HUES48 (cell line): Measurements from ENCODE around the gene RASA3.
"Not testable (repeated sequence)": the region's sequence is repeated elsewhere in the genome, so short reads cannot be mapped to it uniquely, and the experiment has no call there.

ENCODE experiments used
- H3K27ac ChIP-seq: one replicate; pipeline ENCODE4 v1.7.0; 2013; ENCODE audit warnings: low read depth, low read length, inconsistent platforms
- H3K27me3 ChIP-seq: 2 replicates; pipeline ENCODE4 v1.6.1; 2013; ENCODE audit warnings: mild to moderate bottlenecking, low read length; ENCODE audit not compliant: control insufficient read depth, insufficient read depth
- H3K36me3 ChIP-seq: 2 replicates; pipeline ENCODE4 v1.6.1; 2013; ENCODE audit warnings: low read length; ENCODE audit not compliant: control insufficient read depth, insufficient read depth
- H3K4me1 ChIP-seq: 2 replicates; pipeline ENCODE4 v1.6.1; 2013; ENCODE audit warnings: mild to moderate bottlenecking, low read length; ENCODE audit not compliant: control insufficient read depth, insufficient read depth
- H3K4me3 ChIP-seq: 2 replicates; pipeline ENCODE4 v1.5.1; 2013; ENCODE audit warnings: mild to moderate bottlenecking, low read depth, low read length
- H3K9ac ChIP-seq: 2 replicates; pipeline ENCODE4 v1.6.1; 2013; ENCODE audit warnings: mild to moderate bottlenecking, low read depth, low read length, moderate library complexity
- H3K9me3 ChIP-seq: 2 replicates; pipeline ENCODE4 v1.6.1; 2013; ENCODE audit warnings: low read length; ENCODE audit not compliant: control insufficient read depth, insufficient read depth

Gene RASA3

GRCh38 chr13:114140906-114141250 lies 8.5 kb upstream of the RASA3 start:
- Histone ChIP-seq H3K9me3 (no peaks in the 10 kb centered on the region), H3K4me1 (no peaks in the 10 kb centered on the region), H3K9ac (no peak overlapping the region), H3K4me3 (no peak overlapping the region), H3K36me3 (no peaks in the 10 kb centered on the region), H3K27me3 (no peaks in the 10 kb centered on the region), H3K27ac (no peak overlapping the region)

GRCh38 chr13:114140131-114140905 lies 7.9 kb upstream of the RASA3 start:
- Histone ChIP-seq H3K9me3 (no peaks in the 10 kb centered on the region), H3K9ac (no peak overlapping the region), H3K36me3 (no peaks in the 10 kb centered on the region), H3K4me3 (no peak overlapping the region), H3K27me3 (no peaks in the 10 kb centered on the region), H3K4me1 (no peaks in the 10 kb centered on the region), H3K27ac (no peak overlapping the region)

- peaks cover 3% of the 10 kb centered on the region; the same call in 1 of the 2 replicates for H3K4me1 ChIP-seq
- no peaks in the 10 kb centered on the region for H3K9me3 ChIP-seq
- no peak overlapping the region for H3K27ac ChIP-seq
- no peaks in the 10 kb centered on the region for H3K36me3 ChIP-seq
- peaks cover 3% of the 10 kb centered on the region; the same call in 1 of the 2 replicates for H3K27me3 ChIP-seq
- no peak overlapping the region for H3K9ac ChIP-seq
- H3K4me3 ChIP-seq, result no peak overlapping the region
Observed at GRCh38 chr13:114136576-114136975, 4.2 kb upstream of the RASA3 start.

GRCh38 chr13:114135731-114136171 lies 3.3 kb upstream of the RASA3 start:
- H3K4me3 ChIP-seq, result no peak overlapping the region
- H3K4me1 ChIP-seq, result peaks cover 6% of the 10 kb centered on the region
- no peaks in the 10 kb centered on the region for H3K9me3 ChIP-seq
- peaks cover 11% of the 10 kb centered on the region for H3K27me3 ChIP-seq
- no peak overlapping the region for H3K9ac ChIP-seq
- no peak overlapping the region for H3K27ac ChIP-seq
- no peaks in the 10 kb centered on the region for H3K36me3 ChIP-seq

GRCh38 chr13:114134944-114135610 lies 2.7 kb upstream of the RASA3 start:
- H3K36me3 ChIP-seq, result no peaks in the 10 kb centered on the region
- H3K27me3 ChIP-seq, result peaks cover 18% of the 10 kb centered on the region
- H3K9me3 ChIP-seq, result no peaks in the 10 kb centered on the region
- no peak overlapping the region for H3K4me3 ChIP-seq
- H3K9ac ChIP-seq, result no peak overlapping the region
- no peak overlapping the region for H3K27ac ChIP-seq
- H3K4me1 ChIP-seq, result peaks cover 12% of the 10 kb centered on the region

- H3K27ac ChIP-seq, result peak overlapping the region; percentile 3
Observed at GRCh38 chr13:114134111-114134943, 1.9 kb upstream of the RASA3 start.

GRCh38 chr13:114133552-114133951 lies 1.1 kb upstream of the RASA3 start:
- H3K4me3 ChIP-seq, H3K9ac ChIP-seq, H3K9me3 ChIP-seq, H3K27ac ChIP-seq, H3K36me3 ChIP-seq: not testable (repeated sequence)
- Histone ChIP-seq H3K4me1 (peaks cover 28% of the 10 kb centered on the region), H3K27me3 (peaks cover 18% of the 10 kb centered on the region)

More at GRCh38 chr13:114134111-114134943, 1.9 kb upstream of the RASA3 start:
- no peak overlapping the region for H3K9ac ChIP-seq
- peaks cover 20% of the 10 kb centered on the region for H3K4me1 ChIP-seq
- no peak overlapping the region for H3K4me3 ChIP-seq
- H3K36me3 ChIP-seq, result no peaks in the 10 kb centered on the region
- peaks cover 18% of the 10 kb centered on the region for H3K27me3 ChIP-seq
- H3K9me3 ChIP-seq, result no peaks in the 10 kb centered on the region

- not testable (repeated sequence) for H3K9ac ChIP-seq, H3K9me3 ChIP-seq, H3K36me3 ChIP-seq, H3K4me3 ChIP-seq, H3K27ac ChIP-seq
- Histone ChIP-seq H3K4me1 (peaks cover 32% of the 10 kb centered on the region), H3K27me3 (peaks cover 18% of the 10 kb centered on the region)
Observed at GRCh38 chr13:114133126-114133525, 703 bp upstream of the RASA3 start.

- Histone ChIP-seq H3K9ac (peak overlapping the region; percentile 10; the same call in 1 of the 2 replicates), H3K9me3 (no peaks in the 10 kb centered on the region), H3K27ac (peak overlapping the region; percentile 69), H3K36me3 (no peaks in the 10 kb centered on the region), H3K4me3 (peak overlapping the region; percentile 73), H3K27me3 (peaks cover 18% of the 10 kb centered on the region), H3K4me1 (peaks cover 40% of the 10 kb centered on the region)
Observed at GRCh38 chr13:114131583-114132418, 622 bp downstream of the RASA3 start.

GRCh38 chr13:114130837-114131582 lies 1.4 kb downstream of the RASA3 start:
- H3K27me3 ChIP-seq, result peaks cover 18% of the 10 kb centered on the region
- peaks cover 40% of the 10 kb centered on the region for H3K4me1 ChIP-seq
- no peaks in the 10 kb centered on the region for H3K9me3 ChIP-seq
- no peaks in the 10 kb centered on the region for H3K36me3 ChIP-seq
- H3K4me3 ChIP-seq, result peak overlapping the region; percentile 73
- no peak overlapping the region for H3K9ac ChIP-seq
- H3K27ac ChIP-seq, result peak overlapping the region; percentile 69
